ENCODE measurements around the gene GTPBP3.
A peak's percentile ranks its signal among the peaks of the same experiment; 100 is the strongest.
"Not testable (repeated sequence)": the region's sequence is repeated elsewhere in the genome, so short reads cannot be mapped to it uniquely, and the experiment has no call there.

GTPBP3 gene, protein sequence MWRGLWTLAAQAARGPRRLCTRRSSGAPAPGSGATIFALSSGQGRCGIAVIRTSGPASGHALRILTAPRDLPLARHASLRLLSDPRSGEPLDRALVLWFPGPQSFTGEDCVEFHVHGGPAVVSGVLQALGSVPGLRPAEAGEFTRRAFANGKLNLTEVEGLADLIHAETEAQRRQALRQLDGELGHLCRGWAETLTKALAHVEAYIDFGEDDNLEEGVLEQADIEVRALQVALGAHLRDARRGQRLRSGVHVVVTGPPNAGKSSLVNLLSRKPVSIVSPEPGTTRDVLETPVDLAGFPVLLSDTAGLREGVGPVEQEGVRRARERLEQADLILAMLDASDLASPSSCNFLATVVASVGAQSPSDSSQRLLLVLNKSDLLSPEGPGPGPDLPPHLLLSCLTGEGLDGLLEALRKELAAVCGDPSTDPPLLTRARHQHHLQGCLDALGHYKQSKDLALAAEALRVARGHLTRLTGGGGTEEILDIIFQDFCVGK

GRCh38 chr19:17336872-17337674 is at the start of gene GTPBP3:
TSS of gene GTPBP3 (plus strand) at chr19:17337553. CDS start at chr19:17337612, 59 bp downstream.
- peak; percentile 93 for DNase-seq

- DNase-seq, result no peak
Observed at GRCh38 chr19:17289489-17289888, 47.9 kb upstream of the GTPBP3 start.

GRCh38 chr19:17292301-17293074 is 44.9 kb upstream of the GTPBP3 start:
- no peak for DNase-seq

GRCh38 chr19:17293605-17294004 is 43.7 kb upstream of the GTPBP3 start:
- DNase-seq, result no peak

DNA sequence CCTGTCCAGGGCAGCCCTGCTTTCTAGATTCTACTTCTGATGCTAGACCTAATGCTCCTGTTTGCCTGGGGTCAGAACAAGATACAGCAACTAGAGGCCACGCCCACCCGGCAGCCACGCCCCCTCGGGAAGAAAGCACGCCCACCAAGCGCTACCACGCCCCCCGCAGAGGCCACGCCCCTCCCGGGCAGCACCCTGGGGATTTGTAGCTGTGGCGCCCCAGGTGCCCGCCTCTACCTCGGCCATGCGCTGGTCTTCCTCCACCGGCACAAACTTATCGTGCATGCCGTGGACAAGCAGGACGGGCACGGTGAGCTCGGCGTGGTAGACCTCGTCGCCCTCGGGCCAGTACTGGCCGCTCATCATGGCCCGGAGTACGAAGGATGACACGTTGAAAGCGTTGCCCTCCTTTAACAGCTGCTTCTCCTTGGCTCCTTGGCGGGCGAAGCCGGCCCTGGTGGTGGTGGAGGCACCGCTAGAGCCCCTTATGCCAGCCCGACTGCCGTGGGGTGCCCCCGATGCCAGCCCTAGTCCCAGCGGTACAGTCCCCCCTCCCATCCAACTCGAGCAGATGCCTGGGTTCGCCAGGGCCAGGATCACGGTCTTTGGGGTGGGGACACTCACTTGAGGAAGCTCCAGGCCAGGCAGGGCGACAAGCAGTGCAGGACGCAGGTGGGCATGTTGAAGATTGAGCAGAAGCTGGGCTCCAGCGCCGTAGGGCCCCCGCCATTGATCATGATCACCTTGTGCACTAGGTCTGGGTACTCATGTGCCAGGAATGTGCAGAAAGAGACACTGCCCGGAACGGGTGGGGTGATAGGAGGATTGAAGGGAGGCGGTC is 43.1 kb upstream of the GTPBP3 start:
- no peak for DNase-seq

DNA sequence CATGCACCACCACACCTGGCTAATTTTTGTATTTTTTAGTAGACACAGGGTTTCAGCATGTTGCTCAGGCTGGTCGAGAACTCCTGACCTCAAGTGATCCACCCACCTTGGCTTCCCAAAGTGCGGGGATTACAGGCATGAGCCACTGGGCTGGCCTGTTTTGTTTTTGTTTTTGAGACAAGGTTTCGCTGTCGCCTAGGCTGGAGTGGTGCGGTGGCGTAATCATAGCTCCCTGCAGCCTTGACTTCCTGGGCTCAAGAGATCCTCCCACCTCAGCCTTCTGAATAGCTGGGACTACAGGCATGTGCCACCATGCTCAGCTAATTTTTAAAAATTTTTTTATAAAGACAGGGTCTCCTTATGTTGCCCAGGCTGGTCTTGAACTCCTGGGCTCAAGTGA is 41.8 kb upstream of the GTPBP3 start:
- DNase-seq, result not testable (repeated sequence)

DNA sequence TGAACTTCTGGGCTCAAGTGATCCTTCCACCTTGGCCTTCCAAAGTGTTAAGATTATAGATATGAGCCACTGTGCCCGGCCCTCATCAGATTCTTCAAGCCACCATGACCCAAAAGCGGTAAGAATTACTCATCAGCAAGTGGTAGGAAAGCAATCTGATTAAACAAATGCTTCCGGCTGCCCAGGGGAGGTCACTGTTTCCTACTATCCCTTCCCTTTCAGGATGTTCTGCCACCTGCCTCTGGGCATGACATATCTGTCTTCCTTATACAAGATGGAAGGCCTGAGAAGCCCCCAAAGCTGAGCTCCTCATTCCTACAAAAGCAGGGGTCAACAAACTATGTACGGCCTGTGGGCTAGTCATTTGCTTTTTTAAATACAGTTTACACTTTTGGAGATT is 41.1 kb upstream of the GTPBP3 start:
- no peak for DNase-seq

GRCh38 chr19:17296976-17297375 is 40.4 kb upstream of the GTPBP3 start:
- no peak for DNase-seq

DNA sequence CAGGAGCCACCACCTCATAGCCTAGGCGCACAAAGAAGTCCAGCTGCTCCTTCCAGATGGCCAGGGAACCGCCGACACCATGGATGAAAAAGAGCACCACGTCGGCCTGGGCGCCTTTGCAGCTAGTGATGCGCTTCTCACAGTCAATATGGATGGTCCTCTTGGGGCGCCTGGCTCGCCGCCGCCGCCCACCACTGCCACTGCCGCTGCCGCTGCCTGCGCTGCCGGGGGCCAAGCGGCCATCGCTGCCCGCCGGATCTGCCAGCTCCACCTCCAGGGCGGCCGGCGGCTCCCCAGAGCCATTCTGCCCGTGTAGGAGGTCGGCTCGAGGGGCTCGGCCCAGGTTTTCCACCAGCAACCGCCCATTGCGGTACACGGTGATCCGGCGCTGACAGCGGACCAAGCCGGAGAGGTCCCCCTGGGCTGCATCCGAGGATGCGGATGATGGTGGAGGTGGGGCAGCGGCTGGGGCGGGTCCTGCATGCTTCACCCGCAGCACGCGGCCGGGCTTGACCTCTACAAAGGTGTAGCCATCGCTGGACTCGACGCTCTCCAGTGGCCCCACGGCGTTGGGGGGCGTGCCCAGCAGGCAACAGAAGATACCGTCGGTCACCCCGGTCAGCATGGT is 36.2 kb upstream of the GTPBP3 start:
- DNase-seq, result no peak

- DNase-seq, result no peak
Observed at GRCh38 chr19:17302391-17303166, 34.8 kb upstream of the GTPBP3 start.

- DNase-seq, result peak; percentile 72
Observed at GRCh38 chr19:17303167-17303939, 34.0 kb upstream of the GTPBP3 start, which contains the start of gene ABHD8. TSS of gene ABHD8 (minus strand) at chr19:17303425. CDS start at chr19:17301616, 1,809 bp downstream.

DNA sequence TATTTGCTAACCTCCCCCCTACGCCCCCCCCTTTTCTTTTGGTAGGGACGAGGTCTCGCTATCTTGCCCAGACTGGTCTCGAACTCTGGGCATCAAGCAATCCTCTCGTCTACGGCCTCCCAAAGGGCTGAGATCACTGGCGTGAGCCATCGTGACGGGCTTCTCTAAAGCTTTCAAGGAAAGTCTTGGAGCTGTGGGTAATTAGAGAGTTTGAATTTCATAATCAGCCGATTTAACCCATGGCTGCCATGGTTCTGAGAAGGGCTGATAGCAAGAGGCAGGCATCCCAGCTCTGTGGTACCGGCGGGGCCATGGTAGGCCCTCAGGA is 33.4 kb upstream of the GTPBP3 start:
- DNase-seq, result no peak

DNA sequence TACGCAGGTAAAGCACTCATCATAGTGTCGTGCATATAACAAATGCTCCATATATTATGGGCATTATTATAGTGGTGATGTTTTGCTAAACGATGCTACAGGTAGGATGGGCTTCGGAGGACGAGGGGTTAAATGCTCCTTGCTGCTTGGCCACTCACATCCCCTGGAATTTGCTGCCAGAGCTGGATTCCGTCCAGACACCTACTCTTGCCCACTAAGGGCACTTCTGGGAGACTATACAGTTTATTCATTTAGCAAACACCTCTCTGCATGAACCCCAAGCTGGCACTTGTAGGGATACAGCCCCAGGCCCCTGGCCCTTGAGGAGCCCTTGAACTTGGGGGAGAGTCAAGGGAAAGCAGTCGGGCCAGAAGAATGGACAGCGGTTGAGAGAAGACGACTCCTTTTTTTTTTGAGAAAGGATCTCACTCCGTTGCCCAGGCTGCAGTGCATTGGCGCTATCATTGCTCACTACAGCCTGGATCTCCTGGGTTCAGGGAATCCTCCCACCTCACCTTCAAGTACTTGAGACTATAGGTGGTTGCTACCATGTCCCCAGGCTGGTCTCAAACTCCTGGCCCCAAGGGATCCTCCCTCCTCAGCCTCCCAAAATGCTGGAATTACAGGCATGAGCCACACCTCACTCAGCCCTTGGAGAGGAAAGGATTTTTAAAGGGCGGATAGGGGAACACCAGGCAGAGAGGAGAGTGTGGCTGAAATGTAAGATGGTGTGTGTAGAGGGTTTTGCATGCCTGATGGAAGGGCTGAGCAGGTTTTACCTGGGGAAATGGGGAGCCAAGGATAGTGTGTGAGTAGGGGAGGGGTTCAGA is 32.8 kb upstream of the GTPBP3 start:
- DNase-seq, result no peak

DNA sequence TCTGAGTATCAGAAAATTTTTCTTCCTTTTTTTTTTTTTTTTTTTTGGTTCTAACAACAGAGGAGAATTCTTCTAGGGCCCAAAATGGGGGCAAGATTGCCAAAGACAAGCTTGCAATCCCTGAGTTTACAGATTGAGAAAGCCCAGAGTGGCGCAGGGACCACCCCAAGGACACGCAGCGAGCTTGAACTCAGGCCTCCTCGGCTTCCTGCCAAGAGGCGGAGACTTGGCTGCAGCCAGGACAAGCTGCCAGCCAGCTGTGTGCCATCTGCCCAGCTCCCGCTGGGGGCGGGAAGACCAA is 32.2 kb upstream of the GTPBP3 start:
- DNase-seq, result no peak

DNA sequence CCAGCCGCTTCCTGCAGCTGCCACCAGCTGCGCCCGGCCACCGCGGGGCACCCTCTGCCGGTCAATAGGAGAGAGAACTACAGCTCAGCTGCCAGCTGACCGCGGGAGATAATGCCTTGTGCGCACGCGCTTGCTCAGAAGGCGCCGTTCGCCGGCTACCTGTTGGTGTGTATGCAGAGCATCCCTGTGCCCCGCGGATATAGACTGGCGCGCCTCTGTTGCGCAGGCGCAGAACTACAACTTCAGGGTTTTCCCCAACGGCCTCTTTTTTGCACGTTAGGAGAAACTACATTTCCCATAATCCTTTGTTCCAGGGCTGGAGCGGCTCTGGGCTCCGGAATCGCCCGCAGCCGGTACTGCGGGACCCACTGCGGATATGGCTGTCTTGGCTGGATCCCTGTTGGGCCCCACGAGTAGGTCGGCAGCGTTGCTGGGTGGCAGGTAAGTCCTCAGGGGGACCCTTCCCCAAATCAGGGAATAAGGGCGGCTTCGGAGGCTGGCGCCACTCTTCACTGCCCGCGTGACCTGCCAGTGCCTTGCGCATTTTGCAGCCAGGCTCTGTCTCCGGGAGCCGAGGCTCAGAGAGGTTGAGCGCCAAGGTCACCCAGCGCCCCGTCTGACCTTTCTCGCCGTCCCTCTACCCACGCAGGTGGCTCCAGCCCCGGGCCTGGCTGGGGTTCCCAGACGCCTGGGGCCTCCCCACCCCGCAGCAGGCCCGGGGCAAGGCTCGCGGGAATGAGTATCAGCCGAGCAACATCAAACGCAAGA is 31.7 kb upstream of the GTPBP3 start, which contains the start of gene MRPL34:
TSS of gene MRPL34 (plus strand) at position 356 of the 768 bp plus-strand sequence. CDS start at position 377, 21 bp downstream.
- peak; percentile 98 for DNase-seq

DNA sequence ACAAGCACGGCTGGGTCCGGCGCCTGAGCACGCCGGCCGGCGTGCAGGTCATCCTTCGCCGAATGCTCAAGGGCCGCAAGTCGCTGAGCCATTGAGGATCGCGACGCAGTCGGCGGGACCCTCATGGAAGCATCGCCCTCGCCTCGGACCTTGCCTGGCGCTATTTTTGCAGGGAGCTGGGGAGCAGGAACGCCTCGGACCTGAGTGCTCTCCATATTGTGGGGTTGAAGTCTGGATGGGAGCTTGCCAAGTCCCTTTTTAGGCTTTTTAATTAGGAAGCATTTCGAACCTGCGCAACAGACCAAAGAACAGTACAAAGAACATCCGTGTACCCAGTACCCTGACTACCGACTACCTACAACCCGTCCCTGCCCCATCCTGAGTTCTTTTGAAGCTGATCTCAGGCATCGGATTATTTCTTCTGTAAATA is 31.1 kb upstream of the GTPBP3 start:
- DNase-seq, result no peak

GRCh38 chr19:17307876-17308377 is 29.4 kb upstream of the GTPBP3 start:
- no peak for DNase-seq
